Measurements from ENCODE around the gene TCP10L.

The TCP10L gene

GRCh38 chr21:32590130-32590529, 4.8 kb upstream of the TCP10L start:
- FAIRE-seq: no peak
- no peak for DNase-seq (ENCODE audit: insufficient read length, low spot score)
- no peak for TF ChIP-seq POLR2AphosphoS5 (IDR thresholded peaks at IDR 0.05; ENCODE audit: low read depth, low read length)
- TF ChIP-seq TAF1 (IDR thresholded peaks at IDR 0.05; ENCODE audit: low read depth, low read length): no peak
- no peak for TF ChIP-seq POLR2A (IDR thresholded peaks at IDR 0.05; ENCODE audit: low read depth, low read length)
- TF ChIP-seq POU2F2 (IDR thresholded peaks at IDR 0.05; ENCODE audit: low read depth, low read length): no peak
- TF ChIP-seq SPI1 (IDR thresholded peaks at IDR 0.05; ENCODE audit: low read depth, low read length): no peak
- no peak for TF ChIP-seq PAX5 (IDR thresholded peaks at IDR 0.05; ENCODE audit: insufficient read depth, low read length, severe bottlenecking)

- TF ChIP-seq PAX5 (IDR thresholded peaks at IDR 0.05; ENCODE audit: insufficient read depth, low read length, severe bottlenecking) (no peak), SPI1 (IDR thresholded peaks at IDR 0.05; ENCODE audit: low read depth, low read length) (no peak), POU2F2 (IDR thresholded peaks at IDR 0.05; ENCODE audit: low read depth, low read length) (no peak), POLR2AphosphoS5 (IDR thresholded peaks at IDR 0.05; ENCODE audit: low read depth, low read length) (no peak), POLR2A (IDR thresholded peaks at IDR 0.05; ENCODE audit: low read depth, low read length) (no peak), TAF1 (IDR thresholded peaks at IDR 0.05; ENCODE audit: low read depth, low read length) (no peak)
- DNase-seq (ENCODE audit: insufficient read length, low spot score) (no peak), FAIRE-seq (no peak)
Measured at GRCh38 chr21:32587651-32588050, 2.3 kb upstream of the TCP10L start.

- FAIRE-seq (no peak), DNase-seq (ENCODE audit: insufficient read length, low spot score) (no peak)
- TF ChIP-seq TAF1 (IDR thresholded peaks at IDR 0.05; ENCODE audit: low read depth, low read length): no peak
Measured at GRCh38 chr21:32587120-32587519, 1.8 kb upstream of the TCP10L start.

GRCh38 chr21:32585970-32586369, 647 bp upstream of the TCP10L start:
- no peak for DNase-seq (ENCODE audit: insufficient read length, low spot score)
- FAIRE-seq: no peak
- TF ChIP-seq POU2F2 (IDR thresholded peaks at IDR 0.05; ENCODE audit: low read depth, low read length) (no peak), POLR2AphosphoS5 (IDR thresholded peaks at IDR 0.05; ENCODE audit: low read depth, low read length) (no peak), POLR2A (IDR thresholded peaks at IDR 0.05; ENCODE audit: low read depth, low read length) (no peak), SPI1 (IDR thresholded peaks at IDR 0.05; ENCODE audit: low read depth, low read length) (no peak), TAF1 (IDR thresholded peaks at IDR 0.05; ENCODE audit: low read depth, low read length) (no peak), PAX5 (IDR thresholded peaks at IDR 0.05; ENCODE audit: insufficient read depth, low read length, severe bottlenecking) (no peak)

- TF ChIP-seq POLR2A (IDR thresholded peaks at IDR 0.05; ENCODE audit: low read depth, low read length): no peak
- TF ChIP-seq TAF1 (IDR thresholded peaks at IDR 0.05; ENCODE audit: low read depth, low read length): no peak
- no peak for TF ChIP-seq POU2F2 (IDR thresholded peaks at IDR 0.05; ENCODE audit: low read depth, low read length)
Measured at GRCh38 chr21:32584472-32584871, 851 bp downstream of the TCP10L start.

GRCh38 chr21:32581732-32582131, 3.6 kb downstream of the TCP10L start:
- FAIRE-seq: no peak
- TF ChIP-seq SPI1 (IDR thresholded peaks at IDR 0.05; ENCODE audit: low read depth, low read length) (no peak), PAX5 (IDR thresholded peaks at IDR 0.05; ENCODE audit: insufficient read depth, low read length, severe bottlenecking) (no peak), POU2F2 (IDR thresholded peaks at IDR 0.05; ENCODE audit: low read depth, low read length) (no peak), TAF1 (IDR thresholded peaks at IDR 0.05; ENCODE audit: low read depth, low read length) (no peak), POLR2A (IDR thresholded peaks at IDR 0.05; ENCODE audit: low read depth, low read length) (no peak), POLR2AphosphoS5 (IDR thresholded peaks at IDR 0.05; ENCODE audit: low read depth, low read length) (no peak)

More at GRCh38 chr21:32584472-32584871, 851 bp downstream of the TCP10L start:
- FAIRE-seq (no peak), DNase-seq (ENCODE audit: insufficient read length, low spot score) (no peak)

GRCh38 chr21:32580949-32581348, 4.4 kb downstream of the TCP10L start:
- TF ChIP-seq POU2F2 (IDR thresholded peaks at IDR 0.05; ENCODE audit: low read depth, low read length): no peak
- no peak for TF ChIP-seq PAX5 (IDR thresholded peaks at IDR 0.05; ENCODE audit: insufficient read depth, low read length, severe bottlenecking)
- TF ChIP-seq TAF1 (IDR thresholded peaks at IDR 0.05; ENCODE audit: low read depth, low read length): no peak
- no peak for TF ChIP-seq POLR2AphosphoS5 (IDR thresholded peaks at IDR 0.05; ENCODE audit: low read depth, low read length)
- no peak for TF ChIP-seq POLR2A (IDR thresholded peaks at IDR 0.05; ENCODE audit: low read depth, low read length)
- TF ChIP-seq SPI1 (IDR thresholded peaks at IDR 0.05; ENCODE audit: low read depth, low read length): no peak
- no peak for FAIRE-seq
- no peak for DNase-seq (ENCODE audit: insufficient read length, low spot score)

More at GRCh38 chr21:32581732-32582131, 3.6 kb downstream of the TCP10L start:
- DNase-seq (ENCODE audit: insufficient read length, low spot score): no peak

GRCh38 chr21:32578107-32578691, 7.1 kb downstream of the TCP10L start:
- TF ChIP-seq POLR2A (IDR thresholded peaks at IDR 0.05; ENCODE audit: low read depth, low read length): no peak
- no peak for TF ChIP-seq SPI1 (IDR thresholded peaks at IDR 0.05; ENCODE audit: low read depth, low read length)
- TF ChIP-seq POU2F2 (IDR thresholded peaks at IDR 0.05; ENCODE audit: low read depth, low read length): no peak
- TF ChIP-seq PAX5 (IDR thresholded peaks at IDR 0.05; ENCODE audit: insufficient read depth, low read length, severe bottlenecking): no peak
- no peak for TF ChIP-seq TAF1 (IDR thresholded peaks at IDR 0.05; ENCODE audit: low read depth, low read length)
- TF ChIP-seq POLR2AphosphoS5 (IDR thresholded peaks at IDR 0.05; ENCODE audit: low read depth, low read length): no peak
- no peak for DNase-seq (ENCODE audit: insufficient read length, low spot score)
- no peak for FAIRE-seq

- DNase-seq (ENCODE audit: insufficient read length, low spot score) (no peak), FAIRE-seq (no peak)
- TF ChIP-seq TAF1 (IDR thresholded peaks at IDR 0.05; ENCODE audit: low read depth, low read length) (no peak), PAX5 (IDR thresholded peaks at IDR 0.05; ENCODE audit: insufficient read depth, low read length, severe bottlenecking) (no peak), POLR2A (IDR thresholded peaks at IDR 0.05; ENCODE audit: low read depth, low read length) (no peak), POU2F2 (IDR thresholded peaks at IDR 0.05; ENCODE audit: low read depth, low read length) (no peak), SPI1 (IDR thresholded peaks at IDR 0.05; ENCODE audit: low read depth, low read length) (no peak), POLR2AphosphoS5 (IDR thresholded peaks at IDR 0.05; ENCODE audit: low read depth, low read length) (no peak)
Measured at GRCh38 chr21:32576011-32576410, 9.3 kb downstream of the TCP10L start.
